ENCODE results near the gene RERGL.

GRCh38 chr12:18072723-18073122 lies 17.3 kb downstream of the RERGL start:
- TF ChIP-seq CTCF (conservative IDR thresholded peaks at IDR 0.05 in 1 of 2, IDR thresholded peaks at IDR 0.05 in 1 of 2; ENCODE audit: low read depth in 1 of 2, low read length in 2 of 2) = no peak
- no peak for TF ChIP-seq EZH2 (IDR thresholded peaks at IDR 0.05; ENCODE audit: low read length, missing control alignments)

All from fibroblast of lung (primary cell).